Osteoblast (primary cell): ENCODE results near the gene ASIC3. TPM values are rescaled to one million over a fixed set of nuclear protein-coding genes. Genes with fewer than 3 reads are reported as not detected.
A peak's percentile ranks its signal among the peaks of the same experiment; 100 is the strongest.

Experiments used
- DNase-seq: peaks from one replicate; pipeline ENCODE4 v3.0.0; 2011; ENCODE audit warnings: low spot score, mixed read lengths; ENCODE audit not compliant: insufficient read length; ENCODE audit errors: missing footprints
- H2AFZ ChIP-seq: 2 replicates; pipeline ENCODE4 v1.6.0; 2011; ENCODE audit warnings: mild to moderate bottlenecking, low read length
- H3K27ac ChIP-seq: 2 replicates; pipeline ENCODE4 v1.5.1; 2011; ENCODE audit warnings: mild to moderate bottlenecking, low read depth, low read length, moderate library complexity
- H3K27me3 ChIP-seq: 2 replicates; pipeline ENCODE4 v1.6.0; 2012; ENCODE audit warnings: mild to moderate bottlenecking, control low read depth, inconsistent platforms, low read length, moderate library complexity; ENCODE audit not compliant: insufficient read depth
- H3K36me3 ChIP-seq: 2 replicates; pipeline ENCODE4 v1.5.1; 2011; ENCODE audit warnings: mild to moderate bottlenecking, low read length, control low read depth, moderate library complexity; ENCODE audit not compliant: insufficient read depth
- H3K4me1 ChIP-seq: 2 replicates; pipeline ENCODE4 v1.5.1; 2011; ENCODE audit warnings: mild to moderate bottlenecking, low read length, control low read depth, moderate library complexity; ENCODE audit not compliant: insufficient read depth
- H3K4me2 ChIP-seq: 2 replicates; pipeline ENCODE4 v1.6.0; 2011; ENCODE audit warnings: mild to moderate bottlenecking, low read length; ENCODE audit not compliant: insufficient read depth
- H3K4me3 ChIP-seq: fragments of 200-600 bp; sonication (generic); 3 replicates; pipeline ENCODE4 v1.5.1; 2012; ENCODE audit warnings: mild to moderate bottlenecking, low read length, inconsistent platforms; ENCODE audit not compliant: insufficient read depth
- H3K79me2 ChIP-seq: 2 replicates; pipeline ENCODE4 v1.6.0; 2012; ENCODE audit warnings: mild to moderate bottlenecking, low read length, control low read depth, inconsistent platforms; ENCODE audit not compliant: insufficient read depth
- H3K9me3 ChIP-seq: 2 replicates; pipeline ENCODE4 v1.5.1; 2011; ENCODE audit warnings: low read depth, low read length, control low read depth
- H4K20me1 ChIP-seq: 2 replicates; pipeline ENCODE4 v1.6.0; 2012; ENCODE audit warnings: mild to moderate bottlenecking, low read length, control low read depth; ENCODE audit not compliant: insufficient read depth
- CTCF ChIP-seq: IDR thresholded peaks from 2 replicates; pipeline ENCODE4 v1.5.1; 2011; ENCODE audit warnings: mild to moderate bottlenecking, low read depth, low read length, moderate library complexity; ENCODE audit errors: extremely low read depth
- total RNA-seq: library from RNA; depleted of rRNA; stranded (reverse); fragments of >200 nt; gene quantifications from 2 replicates; pipeline ENCODE4 v1.2.3, GENCODE V29; 2012

Gene ASIC3
- total RNA-seq, 1 donor, result under 0.01 TPM

- Histone ChIP-seq H3K9me3 (no peaks in the 10 kb centered on the region), H3K4me2 (no peak overlapping the region), H4K20me1 (no peaks in the 10 kb centered on the region), H3K27ac (no peak overlapping the region), H3K4me1 (peaks cover 9% of the 10 kb centered on the region), H3K27me3 (peaks cover 31% of the 10 kb centered on the region), H3K4me3 (no peak overlapping the region), H2AFZ (no peak overlapping the region), H3K36me3 (no peaks in the 10 kb centered on the region), H3K79me2 (no peaks in the 10 kb centered on the region)
- TF ChIP-seq CTCF, result no peak
- DNase-seq, result peak; percentile 87
These were observed 33.4 kb upstream of the ASIC3 start for GRCh38 chr7:151014950-151015349.

- H2AFZ ChIP-seq, result no peak overlapping the region
- no peak overlapping the region for H3K4me2 ChIP-seq
- no peak overlapping the region for H3K27ac ChIP-seq
- peaks cover 40% of the 10 kb centered on the region for H3K27me3 ChIP-seq
- H3K4me3 ChIP-seq, result no peak overlapping the region
- H4K20me1 ChIP-seq, result no peaks in the 10 kb centered on the region
- DNase-seq, result peak; percentile 78
- no peaks in the 10 kb centered on the region for H3K79me2 ChIP-seq
- H3K4me1 ChIP-seq, result peaks cover 9% of the 10 kb centered on the region
- no peaks in the 10 kb centered on the region for H3K36me3 ChIP-seq
- H3K9me3 ChIP-seq, result no peaks in the 10 kb centered on the region
- TF ChIP-seq CTCF, result no peak
These were observed 32.4 kb upstream of the ASIC3 start for GRCh38 chr7:151015967-151016366.

- H3K27me3 ChIP-seq, result peaks cover 40% of the 10 kb centered on the region
These were observed 31.8 kb upstream of the ASIC3 start for GRCh38 chr7:151016505-151016904.

GRCh38 chr7:151016942-151017341 lies 31.4 kb upstream of the ASIC3 start:
- no peak for DNase-seq
- no peak overlapping the region for H3K4me3 ChIP-seq
- no peaks in the 10 kb centered on the region for H4K20me1 ChIP-seq
- peaks cover 9% of the 10 kb centered on the region for H3K4me1 ChIP-seq
- H3K9me3 ChIP-seq, result no peaks in the 10 kb centered on the region
- H3K79me2 ChIP-seq, result no peaks in the 10 kb centered on the region
- H2AFZ ChIP-seq, result no peak overlapping the region
- peaks cover 42% of the 10 kb centered on the region for H3K27me3 ChIP-seq
- H3K27ac ChIP-seq, result no peak overlapping the region
- no peak overlapping the region for H3K4me2 ChIP-seq
- H3K36me3 ChIP-seq, result no peaks in the 10 kb centered on the region
- no peak for TF ChIP-seq CTCF

More at GRCh38 chr7:151016505-151016904, 31.8 kb upstream of the ASIC3 start:
- Histone ChIP-seq H4K20me1 (no peaks in the 10 kb centered on the region), H3K79me2 (no peaks in the 10 kb centered on the region), H3K27ac (no peak overlapping the region), H3K4me2 (no peak overlapping the region), H2AFZ (no peak overlapping the region), H3K4me3 (no peak overlapping the region), H3K9me3 (no peaks in the 10 kb centered on the region), H3K36me3 (no peaks in the 10 kb centered on the region), H3K4me1 (peaks cover 9% of the 10 kb centered on the region)
- TF ChIP-seq CTCF, result no peak
- DNase-seq, result no peak
